ENCODE measurements around the gene CHRNA9.

GRCh38 chr4:40329805-40330204, 5.3 kb upstream of the CHRNA9 start:
- TF ChIP-seq TAF1 (IDR thresholded peaks at IDR 0.05; ENCODE audit: borderline replicate concordance, low read depth, low read length) (no peak), USF1 (IDR thresholded peaks at IDR 0.05; ENCODE audit: borderline replicate concordance, low read depth) (no peak), CTCF (IDR thresholded peaks at IDR 0.05) (no peak), SMC3 (IDR thresholded peaks at IDR 0.05; ENCODE audit: low read depth, low read length) (no peak), SIN3A (IDR thresholded peaks at IDR 0.05; ENCODE audit: borderline replicate concordance, low read depth, low read length) (no peak), POLR2AphosphoS5 (IDR thresholded peaks at IDR 0.05; ENCODE audit: low read depth, low read length) (no peak), RAD21 (IDR thresholded peaks at IDR 0.05; ENCODE audit: low read length) (no peak), MAX (IDR thresholded peaks at IDR 0.05; ENCODE audit: low read depth) (no peak), CHD2 (IDR thresholded peaks at IDR 0.05; ENCODE audit: low read length, partially characterized antibody) (no peak), EP300 (IDR thresholded peaks at IDR 0.05; ENCODE audit: borderline replicate concordance in 1 of 2, low read depth in 1 of 2, low read length in 1 of 2) (no peak), RCOR1 (IDR thresholded peaks at IDR 0.05; ENCODE audit: low read length) (no peak), USF2 (IDR thresholded peaks at IDR 0.05; ENCODE audit: borderline replicate concordance, low read depth, low read length) (no peak), EZH2phosphoT487 (IDR thresholded peaks at IDR 0.05; ENCODE audit: borderline replicate concordance, low read depth) (no peak)
